ENCODE results near the gene AP5B1.

- TF ChIP-seq GABPA (IDR thresholded peaks at IDR 0.05; ENCODE audit: borderline replicate concordance, insufficient read depth, low read length) (no peak), SIX5 (IDR thresholded peaks at IDR 0.05; ENCODE audit: low read depth, low read length) (no peak), ATF3 (IDR thresholded peaks at IDR 0.05; ENCODE audit: insufficient read depth, low read depth, low read length) (no peak), RAD21 (IDR thresholded peaks at IDR 0.05 in 1 of 2, conservative IDR thresholded peaks at IDR 0.05 in 1 of 2; ENCODE audit: low read depth in 2 of 2, low read length in 2 of 2) (peak; percentile 62 to 72)
These were observed 36.6 kb downstream of the AP5B1 start for GRCh38 chr11:65744026-65744698.
